HG03064 (cell line): ENCODE data around the gene TSKU.
"Not testable (repeated sequence)": the region's sequence is repeated elsewhere in the genome, so short reads cannot be mapped to it uniquely, and the experiment has no call there.

Experiments used
- ATAC-seq: cut with Tn5 transposase; IDR thresholded peaks from one replicate; pipeline ENCODE4 v1.9.1; 2021; ENCODE audit warnings: low read depth; ENCODE audit not compliant: unreplicated experiment

Gene TSKU

GRCh38 chr11:76787271-76787670 lies 4.1 kb downstream of the TSKU start:
- no peak for ATAC-seq

DNA sequence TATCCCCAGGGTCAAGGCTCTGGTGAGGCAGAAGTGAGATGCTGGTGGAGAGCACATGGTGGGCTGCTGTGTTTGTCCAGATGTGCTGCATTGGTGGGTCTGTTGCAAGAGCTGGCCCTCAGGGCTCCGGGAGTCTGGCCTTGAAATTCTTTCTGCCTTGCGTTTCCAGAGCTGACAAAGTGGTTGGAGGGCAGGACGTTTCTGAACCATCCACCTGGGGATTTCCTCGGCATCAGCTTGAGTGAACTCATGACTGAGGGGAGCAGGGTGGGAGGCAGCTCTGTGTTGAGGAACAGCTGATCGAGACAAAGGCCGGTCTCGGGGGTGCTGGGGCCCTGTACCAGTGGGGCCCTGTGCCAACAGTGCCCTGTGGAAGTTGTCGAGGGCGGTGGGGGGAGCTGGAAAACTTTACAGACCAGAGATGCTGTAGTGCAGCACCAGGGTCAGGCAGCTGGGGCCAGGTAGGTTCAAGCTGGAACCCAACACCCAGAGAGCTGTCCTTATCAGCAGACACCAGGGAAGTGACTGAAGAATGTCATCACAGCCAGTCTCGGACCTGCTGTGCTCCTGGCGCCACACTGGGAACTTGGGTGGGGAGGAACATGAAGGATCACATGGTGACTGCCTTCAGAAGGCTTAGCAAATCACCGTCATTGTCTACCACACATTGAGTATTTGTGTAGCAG lies 4.9 kb downstream of the TSKU start:
- no peak for ATAC-seq

GRCh38 chr11:76788661-76789442 lies 5.7 kb downstream of the TSKU start:
- no peak for ATAC-seq

DNA sequence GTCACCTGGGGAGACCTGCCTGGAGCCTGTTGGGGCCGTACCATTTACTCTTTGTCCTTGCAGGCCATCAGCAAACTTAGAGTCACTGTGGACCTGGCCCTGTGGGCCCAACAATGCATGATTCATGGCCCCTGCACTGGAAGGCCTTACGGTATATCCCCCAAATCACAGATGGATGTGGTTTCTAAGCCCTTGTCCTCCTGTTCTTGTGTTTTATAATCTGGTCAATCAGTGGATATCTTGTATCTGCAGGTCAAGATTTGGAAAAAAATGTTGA lies 6.2 kb downstream of the TSKU start:
- ATAC-seq: no peak

- no peak for ATAC-seq
Measured at GRCh38 chr11:76790251-76790650, 7.1 kb downstream of the TSKU start.

DNA sequence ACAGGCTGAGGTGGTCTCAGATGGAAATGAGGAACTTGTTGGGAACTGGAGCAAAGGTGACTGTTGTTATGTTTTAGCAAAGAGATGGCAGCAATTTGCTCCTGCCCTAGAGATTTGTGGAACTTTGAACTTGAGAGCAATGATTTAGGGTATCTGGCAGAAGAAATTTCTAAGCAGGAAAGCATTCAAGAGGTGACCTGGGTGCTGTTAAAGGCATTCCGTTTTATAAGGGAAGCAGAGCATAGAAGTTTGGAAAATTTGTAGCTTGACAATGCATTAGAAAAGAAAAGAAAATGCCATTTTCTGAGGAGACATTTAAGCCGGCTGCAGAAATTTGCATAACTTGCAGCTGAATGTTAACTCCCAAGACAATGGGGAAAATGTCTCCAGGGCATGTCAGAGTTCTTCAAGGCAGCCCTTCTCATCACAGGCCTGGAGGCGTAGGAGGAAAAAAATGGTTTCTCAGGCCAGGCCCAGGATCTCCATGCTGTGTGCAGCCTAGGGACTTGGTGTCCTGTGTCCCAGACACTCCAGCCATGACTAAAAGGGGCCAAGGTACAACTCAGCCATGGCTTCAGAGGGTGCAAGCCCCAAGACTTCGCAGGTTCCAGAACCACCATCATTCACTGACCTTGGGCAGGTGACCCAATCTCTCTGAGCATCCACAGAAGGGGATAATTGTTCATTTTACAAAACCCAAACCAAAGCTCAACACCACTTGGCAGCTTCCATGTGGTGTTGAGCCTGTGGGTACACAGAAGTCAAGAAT lies 8.0 kb downstream of the TSKU start:
- ATAC-seq: not testable (repeated sequence)

DNA sequence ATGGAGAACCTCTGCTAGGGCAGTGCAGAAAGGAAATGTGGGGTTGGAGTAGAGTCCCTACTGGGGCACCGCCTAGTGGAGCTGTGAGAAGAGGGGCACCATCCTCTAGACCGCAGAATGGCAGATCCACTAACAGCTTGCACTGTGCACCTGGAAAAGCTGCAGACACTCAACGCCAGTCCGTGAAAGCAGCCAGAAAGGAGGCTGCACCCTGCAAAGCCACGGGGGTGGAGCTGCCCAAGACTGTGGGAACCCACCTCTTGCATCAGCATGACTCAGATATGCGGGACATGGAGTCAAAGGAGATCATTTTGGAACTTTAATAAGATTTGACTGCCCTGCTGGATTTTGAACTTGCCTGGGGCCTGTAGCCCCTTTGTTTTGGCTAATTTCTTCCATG lies 8.7 kb downstream of the TSKU start:
- no peak for ATAC-seq

DNA sequence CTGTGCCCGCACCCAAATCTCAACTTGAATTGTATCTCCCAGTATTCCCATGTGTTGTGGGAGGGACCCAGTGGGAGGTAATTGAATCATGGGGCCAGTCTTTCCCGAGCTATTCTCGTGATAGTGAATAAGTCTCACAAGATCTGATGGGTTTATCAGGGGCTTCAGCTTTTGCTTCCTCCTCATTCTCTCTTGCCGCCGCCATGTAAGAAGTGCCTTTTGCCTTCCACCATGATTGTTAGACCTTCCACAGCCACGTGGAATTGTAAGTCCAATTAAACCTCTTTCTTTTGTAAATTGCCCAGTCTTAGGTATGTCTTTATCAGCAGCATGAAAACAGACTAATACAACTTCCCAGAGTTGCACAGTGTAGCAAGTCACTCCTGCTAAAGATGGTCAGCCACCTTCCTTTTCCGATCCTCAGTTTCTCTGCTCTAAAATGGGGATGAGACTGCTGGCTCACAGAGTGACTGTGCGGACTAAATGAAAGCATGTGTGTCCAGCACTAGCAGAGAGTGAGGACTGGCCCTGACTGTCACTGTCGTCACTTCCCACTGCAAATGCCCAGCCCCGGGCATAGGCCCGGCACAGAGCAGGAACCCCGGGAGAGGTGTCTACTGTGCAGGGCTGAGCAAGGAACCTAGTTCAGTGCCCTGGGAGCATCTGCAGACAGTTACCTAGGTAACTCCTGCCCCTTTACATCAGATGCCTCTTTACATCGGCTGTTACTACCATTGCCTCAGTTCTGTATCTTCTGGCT lies 9.5 kb downstream of the TSKU start:
- no peak for ATAC-seq

DNA sequence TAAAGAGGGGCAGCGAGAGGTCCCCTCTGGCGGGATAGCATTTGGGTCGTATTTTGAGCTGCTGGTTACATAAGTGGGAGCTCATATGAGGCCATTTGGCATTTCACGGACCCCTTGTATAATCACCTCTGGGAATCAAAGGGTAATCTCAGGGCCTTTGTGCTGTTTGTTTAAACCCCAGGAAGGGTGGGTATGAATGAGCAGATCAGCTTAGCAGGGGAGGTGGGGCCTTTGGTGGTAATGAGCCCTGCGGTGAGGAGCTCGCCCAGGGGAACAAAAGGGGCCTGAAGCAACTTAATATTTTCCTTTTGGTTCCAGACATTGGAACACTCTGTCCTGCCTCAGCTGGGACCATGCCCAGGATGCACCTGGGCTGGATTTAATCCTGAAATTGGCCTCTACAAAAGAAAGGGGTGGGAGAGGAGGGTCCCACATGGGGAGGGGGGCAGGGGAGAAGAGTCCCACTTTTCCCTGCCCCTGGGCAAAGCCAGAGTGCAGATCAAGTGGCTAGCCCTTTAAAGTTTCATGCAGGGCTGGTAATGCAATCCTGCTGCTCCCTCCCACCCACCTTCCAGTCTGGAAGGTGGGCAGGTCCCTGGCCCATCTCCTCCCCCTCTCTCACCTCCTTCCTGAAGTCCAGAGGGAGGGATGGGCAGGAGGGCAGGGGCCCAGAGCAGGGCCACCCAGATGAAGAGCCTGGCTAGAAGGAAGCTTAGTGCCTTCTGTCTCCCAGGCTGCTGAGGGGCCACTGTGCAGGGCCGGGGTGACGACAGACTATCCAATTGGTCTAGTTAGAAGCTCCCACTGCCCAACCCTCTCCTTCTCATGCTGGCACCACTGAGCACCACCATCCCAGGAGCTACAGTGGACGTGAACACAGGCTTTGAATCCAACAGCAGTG lies 10.5 kb downstream of the TSKU start:
- ATAC-seq: no peak

DNA sequence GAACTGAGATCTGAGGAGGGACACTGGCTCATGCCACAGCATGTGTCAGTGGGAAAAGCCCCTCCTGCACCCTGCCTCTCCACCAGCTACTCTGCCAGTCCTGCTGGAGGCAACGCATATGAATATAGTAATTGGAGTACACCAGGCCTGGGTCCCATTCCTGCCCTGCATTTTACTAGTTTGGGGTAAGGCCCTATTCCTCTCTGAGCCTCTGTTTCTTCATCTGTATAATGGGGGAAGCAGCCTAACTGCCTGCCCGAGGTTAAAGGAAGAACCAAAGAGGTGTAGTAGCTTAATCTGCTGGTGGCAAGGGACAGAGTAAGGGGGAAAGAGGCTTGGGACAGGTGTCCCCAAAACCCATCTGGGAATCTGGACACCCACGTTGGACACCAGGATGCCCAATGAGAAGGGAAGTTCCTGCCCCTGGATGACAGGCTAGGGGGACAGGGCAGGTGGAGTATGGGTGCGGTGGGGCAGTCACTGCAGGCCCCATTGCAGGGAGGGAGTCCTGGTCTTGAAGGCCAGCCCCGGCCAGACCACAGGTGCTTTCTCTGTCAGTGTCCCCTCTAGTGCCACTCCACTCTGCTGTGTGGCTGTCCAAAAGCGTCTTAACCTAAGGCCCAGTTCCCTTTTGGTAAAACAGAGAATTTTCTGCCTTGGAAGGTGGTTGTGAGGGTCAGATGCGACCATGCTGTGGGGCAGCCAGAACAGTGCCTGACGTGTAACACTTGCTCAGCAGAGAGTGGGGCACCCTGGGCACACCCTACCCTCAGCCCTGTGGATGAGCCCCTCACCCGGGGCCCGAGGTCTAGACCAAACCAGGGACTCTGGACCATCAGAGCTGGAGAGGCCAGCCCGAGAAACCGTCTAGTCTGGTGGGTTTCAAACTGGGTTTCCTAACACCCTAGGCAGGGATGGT lies 11.5 kb downstream of the TSKU start:
- no peak for ATAC-seq

DNA sequence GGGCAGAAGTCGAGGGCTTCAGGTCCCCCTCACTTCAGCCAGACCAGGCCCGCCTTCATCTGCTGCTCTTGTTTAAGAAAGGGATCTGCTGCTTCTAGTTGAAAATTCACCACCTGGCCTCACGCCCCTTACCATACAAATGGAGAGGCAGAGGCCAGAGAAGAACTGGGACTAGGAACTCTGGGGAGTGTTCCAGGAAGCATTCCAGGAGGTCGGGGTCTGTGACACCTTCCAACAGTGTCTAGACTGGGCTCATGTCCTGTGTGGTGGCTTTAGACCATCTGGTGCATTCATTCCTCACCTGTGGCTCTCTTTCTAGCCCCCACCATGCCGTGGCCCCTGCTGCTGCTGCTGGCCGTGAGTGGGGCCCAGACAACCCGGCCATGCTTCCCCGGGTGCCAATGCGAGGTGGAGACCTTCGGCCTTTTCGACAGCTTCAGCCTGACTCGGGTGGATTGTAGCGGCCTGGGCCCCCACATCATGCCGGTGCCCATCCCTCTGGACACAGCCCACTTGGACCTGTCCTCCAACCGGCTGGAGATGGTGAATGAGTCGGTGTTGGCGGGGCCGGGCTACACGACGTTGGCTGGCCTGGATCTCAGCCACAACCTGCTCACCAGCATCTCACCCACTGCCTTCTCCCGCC lies 12.3 kb downstream of the TSKU start:
- no peak for ATAC-seq

DNA sequence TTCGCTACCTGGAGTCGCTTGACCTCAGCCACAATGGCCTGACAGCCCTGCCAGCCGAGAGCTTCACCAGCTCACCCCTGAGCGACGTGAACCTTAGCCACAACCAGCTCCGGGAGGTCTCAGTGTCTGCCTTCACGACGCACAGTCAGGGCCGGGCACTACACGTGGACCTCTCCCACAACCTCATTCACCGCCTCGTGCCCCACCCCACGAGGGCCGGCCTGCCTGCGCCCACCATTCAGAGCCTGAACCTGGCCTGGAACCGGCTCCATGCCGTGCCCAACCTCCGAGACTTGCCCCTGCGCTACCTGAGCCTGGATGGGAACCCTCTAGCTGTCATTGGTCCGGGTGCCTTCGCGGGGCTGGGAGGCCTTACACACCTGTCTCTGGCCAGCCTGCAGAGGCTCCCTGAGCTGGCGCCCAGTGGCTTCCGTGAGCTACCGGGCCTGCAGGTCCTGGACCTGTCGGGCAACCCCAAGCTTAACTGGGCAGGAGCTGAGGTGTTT lies 12.8 kb downstream of the TSKU start:
- ATAC-seq: no peak

DNA sequence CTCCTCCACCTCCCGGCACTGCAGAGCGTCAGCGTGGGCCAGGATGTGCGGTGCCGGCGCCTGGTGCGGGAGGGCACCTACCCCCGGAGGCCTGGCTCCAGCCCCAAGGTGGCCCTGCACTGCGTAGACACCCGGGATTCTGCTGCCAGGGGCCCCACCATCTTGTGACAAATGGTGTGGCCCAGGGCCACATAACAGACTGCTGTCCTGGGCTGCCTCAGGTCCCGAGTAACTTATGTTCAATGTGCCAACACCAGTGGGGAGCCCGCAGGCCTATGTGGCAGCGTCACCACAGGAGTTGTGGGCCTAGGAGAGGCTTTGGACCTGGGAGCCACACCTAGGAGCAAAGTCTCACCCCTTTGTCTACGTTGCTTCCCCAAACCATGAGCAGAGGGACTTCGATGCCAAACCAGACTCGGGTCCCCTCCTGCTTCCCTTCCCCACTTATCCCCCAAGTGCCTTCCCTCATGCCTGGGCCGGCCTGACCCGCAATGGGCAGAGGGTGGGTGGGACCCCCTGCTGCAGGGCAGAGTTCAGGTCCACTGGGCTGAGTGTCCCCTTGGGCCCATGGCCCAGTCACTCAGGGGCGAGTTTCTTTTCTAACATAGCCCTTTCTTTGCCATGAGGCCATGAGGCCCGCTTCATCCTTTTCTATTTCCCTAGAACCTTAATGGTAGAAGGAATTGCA lies 13.5 kb downstream of the TSKU start:
- no peak for ATAC-seq

DNA sequence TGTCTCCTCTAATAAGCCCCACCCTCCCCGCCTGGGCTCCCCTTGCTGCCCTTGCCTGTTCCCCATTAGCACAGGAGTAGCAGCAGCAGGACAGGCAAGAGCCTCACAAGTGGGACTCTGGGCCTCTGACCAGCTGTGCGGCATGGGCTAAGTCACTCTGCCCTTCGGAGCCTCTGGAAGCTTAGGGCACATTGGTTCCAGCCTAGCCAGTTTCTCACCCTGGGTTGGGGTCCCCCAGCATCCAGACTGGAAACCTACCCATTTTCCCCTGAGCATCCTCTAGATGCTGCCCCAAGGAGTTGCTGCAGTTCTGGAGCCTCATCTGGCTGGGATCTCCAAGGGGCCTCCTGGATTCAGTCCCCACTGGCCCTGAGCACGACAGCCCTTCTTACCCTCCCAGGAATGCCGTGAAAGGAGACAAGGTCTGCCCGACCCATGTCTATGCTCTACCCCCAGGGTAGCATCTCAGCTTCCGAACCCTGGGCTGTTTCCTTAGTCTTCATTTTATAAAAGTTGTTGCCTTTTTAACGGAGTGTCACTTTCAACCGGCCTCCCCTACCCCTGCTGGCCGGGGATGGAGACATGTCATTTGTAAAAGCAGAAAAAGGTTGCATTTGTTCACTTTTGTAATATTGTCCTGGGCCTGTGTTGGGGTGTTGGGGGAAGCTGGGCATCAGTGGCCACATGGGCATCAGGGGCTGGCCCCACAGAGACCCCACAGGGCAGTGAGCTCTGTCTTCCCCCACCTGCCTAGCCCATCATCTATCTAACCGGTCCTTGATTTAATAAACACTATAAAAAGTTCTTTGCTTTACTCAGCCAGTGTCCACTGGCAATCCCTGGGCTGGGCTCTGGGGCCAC lies 14.4 kb downstream of the TSKU start:
- ATAC-seq: no peak

GRCh38 chr11:76798202-76798581 lies 15.0 kb downstream of the TSKU start:
- no peak for ATAC-seq

DNA sequence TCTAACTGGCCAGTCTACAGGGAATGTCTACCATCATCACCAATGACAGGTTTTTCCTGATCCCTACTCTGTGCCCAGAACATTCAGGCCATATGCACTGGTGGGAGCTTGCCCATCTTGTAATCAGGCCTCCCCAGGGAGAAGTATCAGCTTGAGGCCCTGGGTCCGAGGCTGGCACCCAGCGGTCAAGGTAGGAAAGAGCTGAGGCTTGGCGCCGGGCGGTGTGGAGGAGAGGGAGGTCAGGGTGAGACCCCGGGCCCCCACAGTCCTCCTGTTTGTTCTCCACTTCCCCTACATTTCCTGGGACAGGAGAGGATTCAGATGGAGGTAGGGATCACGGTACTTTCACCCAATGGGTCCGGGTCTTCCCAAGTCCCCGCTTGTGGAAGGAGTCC lies 15.5 kb downstream of the TSKU start:
- ATAC-seq: no peak
